PFSK-1 (cell line): ENCODE results near the gene CFAP91.

ENCODE experiments used
- POLR2AphosphoS5 ChIP-seq: IDR thresholded peaks from 2 replicates; pipeline ENCODE4 v1.6.1; 2012; ENCODE audit warnings: low read depth, mild to moderate bottlenecking, control low read depth, low read length, moderate library complexity
- SIN3A ChIP-seq: IDR thresholded peaks from 2 replicates; pipeline ENCODE4 v1.6.1; 2012; ENCODE audit warnings: mild to moderate bottlenecking, low read length, moderate library complexity, borderline replicate concordance; ENCODE audit not compliant: insufficient read depth
- TAF1 ChIP-seq: IDR thresholded peaks from 2 replicates; pipeline ENCODE4 v1.6.1; 2012; ENCODE audit warnings: low read length, control low read depth, borderline replicate concordance; ENCODE audit not compliant: insufficient read depth
- TF ChIP-seq, protein P1 (sequence below), 2 experiments: IDR thresholded peaks; 2 replicates each; pipeline versions ENCODE4 v1.6.1 to v1.8.0; 2011 to 2012; ENCODE audit warnings: low read depth in 2 of 2, low read length in 2 of 2, control low read depth in 1 of 2, inconsistent platforms in 1 of 2, mild to moderate bottlenecking in 1 of 2, moderate library complexity in 1 of 2; ENCODE audit not compliant: insufficient read depth in 1 of 2

GRCh38 chr3:119745942-119746341 is 43.1 kb downstream of the CFAP91 start:
- TF ChIP-seq POLR2AphosphoS5 = no peak
- no peak for TF ChIP-seq TAF1
- TF ChIP-seq, protein P1, sequence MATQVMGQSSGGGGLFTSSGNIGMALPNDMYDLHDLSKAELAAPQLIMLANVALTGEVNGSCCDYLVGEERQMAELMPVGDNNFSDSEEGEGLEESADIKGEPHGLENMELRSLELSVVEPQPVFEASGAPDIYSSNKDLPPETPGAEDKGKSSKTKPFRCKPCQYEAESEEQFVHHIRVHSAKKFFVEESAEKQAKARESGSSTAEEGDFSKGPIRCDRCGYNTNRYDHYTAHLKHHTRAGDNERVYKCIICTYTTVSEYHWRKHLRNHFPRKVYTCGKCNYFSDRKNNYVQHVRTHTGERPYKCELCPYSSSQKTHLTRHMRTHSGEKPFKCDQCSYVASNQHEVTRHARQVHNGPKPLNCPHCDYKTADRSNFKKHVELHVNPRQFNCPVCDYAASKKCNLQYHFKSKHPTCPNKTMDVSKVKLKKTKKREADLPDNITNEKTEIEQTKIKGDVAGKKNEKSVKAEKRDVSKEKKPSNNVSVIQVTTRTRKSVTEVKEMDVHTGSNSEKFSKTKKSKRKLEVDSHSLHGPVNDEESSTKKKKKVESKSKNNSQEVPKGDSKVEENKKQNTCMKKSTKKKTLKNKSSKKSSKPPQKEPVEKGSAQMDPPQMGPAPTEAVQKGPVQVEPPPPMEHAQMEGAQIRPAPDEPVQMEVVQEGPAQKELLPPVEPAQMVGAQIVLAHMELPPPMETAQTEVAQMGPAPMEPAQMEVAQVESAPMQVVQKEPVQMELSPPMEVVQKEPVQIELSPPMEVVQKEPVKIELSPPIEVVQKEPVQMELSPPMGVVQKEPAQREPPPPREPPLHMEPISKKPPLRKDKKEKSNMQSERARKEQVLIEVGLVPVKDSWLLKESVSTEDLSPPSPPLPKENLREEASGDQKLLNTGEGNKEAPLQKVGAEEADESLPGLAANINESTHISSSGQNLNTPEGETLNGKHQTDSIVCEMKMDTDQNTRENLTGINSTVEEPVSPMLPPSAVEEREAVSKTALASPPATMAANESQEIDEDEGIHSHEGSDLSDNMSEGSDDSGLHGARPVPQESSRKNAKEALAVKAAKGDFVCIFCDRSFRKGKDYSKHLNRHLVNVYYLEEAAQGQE (IDR thresholded peaks at IDR 0.05; ENCODE audit: insufficient read depth in 1 of 2, low read depth in 2 of 2, low read length in 2 of 2) = no peak
- no peak for TF ChIP-seq SIN3A
